Prostate gland (tissue), 2 donors: ENCODE results near the gene MCHR1.

Source experiments
- CTCF ChIP-seq, 4 experiments: fragments of 200-600 bp in 2 of 4; fragments of 450-650 bp in 2 of 4; sonication (generic) in 2 of 4; IDR thresholded peaks; 1 replicate in 3 of 4; 2 replicates in 1 of 4; pipeline ENCODE4 v1.5.1; 2016 to 2019; ENCODE audit warnings: antibody characterized with exemption in 4 of 4, mild to moderate bottlenecking in 2 of 4, moderate library complexity in 2 of 4
- POLR2AphosphoS5 ChIP-seq: sonication (generic); formaldehyde crosslinking; IDR thresholded peaks from one replicate; pipeline ENCODE4 v1.6.1; 2017; ENCODE audit warnings: antibody characterized with exemption

- TF ChIP-seq CTCF (IDR thresholded peaks at IDR 0.05): no peak
- no peak for TF ChIP-seq POLR2AphosphoS5
Observed at GRCh38 chr22:40651057-40651456, 28.2 kb upstream of the MCHR1 start.
